Upper lobe of right lung (tissue), 1 donor: ENCODE results near the gene ADGRE1. TPM values are rescaled to one million over a fixed set of nuclear protein-coding genes. Genes with fewer than 3 reads are reported as not detected.

Source experiments
- ATAC-seq: fragments of 200-7000 bp; cut with Tn5 transposase; one replicate; pipeline ENCODE4 v1.9.1; 2020; ENCODE audit warnings: mild to moderate bottlenecking, moderate library complexity
- DNase-seq: peaks from one replicate; pipeline ENCODE4 v3.0.0-alpha.2; 2020
- H3K27ac ChIP-seq: fragments of 200-600 bp; one replicate; pipeline ENCODE4 v1.8.0; 2022
- H3K27me3 ChIP-seq: fragments of 200-600 bp; one replicate; pipeline ENCODE4 v1.8.0; 2022; ENCODE audit warnings: mild to moderate bottlenecking
- H3K36me3 ChIP-seq: fragments of 200-600 bp; one replicate; pipeline ENCODE4 v1.8.0; 2022
- H3K4me1 ChIP-seq: fragments of 200-600 bp; one replicate; pipeline ENCODE4 v1.8.0; 2022
- H3K4me3 ChIP-seq: fragments of 200-600 bp; one replicate; pipeline ENCODE4 v1.8.0; 2022; ENCODE audit warnings: mild to moderate bottlenecking
- H3K9me3 ChIP-seq: fragments of 200-600 bp; one replicate; pipeline ENCODE4 v1.8.0; 2022
- CTCF ChIP-seq: fragments of 200-600 bp; IDR thresholded peaks from one replicate; pipeline ENCODE4 v1.8.0; 2022; ENCODE audit warnings: antibody characterized with exemption
- intact Hi-C: fragments of 100-400 bp; cut with DNase I; formaldehyde crosslinking; loops from one replicate; pipeline ENCODE4 v1.11.0; 2022
- total RNA-seq: library from RNA; stranded (reverse); fragmentation: NEBNext Ultra II Directional; extraction: Animal tissue kit (Norgen Biotek cat#: 25700); gene quantifications from one replicate; pipeline ENCODE4 v1.2.1, GENCODE V29; 2021
- donor health status: DM: no; HTN: yes; CAD: no; lungs with severe emphysema.

Gene ADGRE1
- total RNA-seq, 1 donor from 2014 or later = 1.8 TPM

GRCh38 chr19:6958791-6959190 lies 71.4 kb downstream of the ADGRE1 start:
- DNase-seq = no peak
- Histone ChIP-seq H3K36me3 (no peaks in the 10 kb centered on the region), H3K27me3 (no peaks in the 10 kb centered on the region), H3K9me3 (no peaks in the 10 kb centered on the region), H3K27ac (no peak overlapping the region), H3K4me3 (no peak overlapping the region), H3K4me1 (no peaks in the 10 kb centered on the region)
- peak; percentile 83 for ATAC-seq
- intact Hi-C loops = no loop called here
- TF ChIP-seq CTCF = no peak

GRCh38 chr19:6963244-6963852 lies 76.0 kb downstream of the ADGRE1 start:
- no peak for TF ChIP-seq CTCF
- H3K36me3 ChIP-seq = no peaks in the 10 kb centered on the region
- no peak overlapping the region for H3K27ac ChIP-seq
- intact Hi-C loops = no loop called here
- ATAC-seq = no peak
- H3K27me3 ChIP-seq = no peaks in the 10 kb centered on the region
- H3K4me1 ChIP-seq = no peaks in the 10 kb centered on the region
- no peak overlapping the region for H3K4me3 ChIP-seq
- no peak for DNase-seq
- H3K9me3 ChIP-seq = no peaks in the 10 kb centered on the region

DNA sequence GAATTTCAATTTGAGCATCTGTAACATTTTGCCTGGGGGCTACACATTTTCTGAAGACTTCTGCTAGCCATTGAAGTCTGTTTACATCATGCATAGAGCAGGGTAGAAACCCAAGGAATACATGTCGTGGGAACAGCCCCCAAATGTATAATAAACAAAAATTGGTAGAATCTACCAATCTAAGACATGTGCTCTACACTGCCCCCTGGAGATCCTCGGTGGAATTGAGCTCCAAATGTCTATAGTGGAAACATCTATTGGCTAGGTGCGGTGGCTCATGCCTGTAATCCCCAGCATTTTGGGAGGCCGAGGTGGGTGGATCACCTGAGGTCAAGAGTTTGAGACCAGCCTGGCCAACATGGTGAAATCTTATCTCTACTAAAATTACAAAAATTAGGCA lies 76.6 kb downstream of the ADGRE1 start:
- no peak for DNase-seq
- H3K9me3 ChIP-seq = no peaks in the 10 kb centered on the region
- H3K4me1 ChIP-seq = no peaks in the 10 kb centered on the region
- peak; percentile 53 for TF ChIP-seq CTCF
- no peaks in the 10 kb centered on the region for H3K27me3 ChIP-seq
- H3K36me3 ChIP-seq = no peaks in the 10 kb centered on the region
- H3K27ac ChIP-seq = no peak overlapping the region
- no peak for ATAC-seq
- intact Hi-C loops = no loop called here
- H3K4me3 ChIP-seq = no peak overlapping the region

GRCh38 chr19:6967967-6968366 lies 80.6 kb downstream of the ADGRE1 start:
- ATAC-seq (peak; percentile 47), DNase-seq (no peak)
- Histone ChIP-seq H3K36me3 (no peaks in the 10 kb centered on the region), H3K4me3 (no peak overlapping the region), H3K4me1 (no peaks in the 10 kb centered on the region), H3K27ac (no peak overlapping the region), H3K9me3 (no peaks in the 10 kb centered on the region), H3K27me3 (no peaks in the 10 kb centered on the region)
- TF ChIP-seq CTCF = no peak
- intact Hi-C loops = no loop called here

GRCh38 chr19:6969490-6969889 lies 82.1 kb downstream of the ADGRE1 start:
- H3K9me3 ChIP-seq = no peaks in the 10 kb centered on the region
- no peak for TF ChIP-seq CTCF
- H3K4me3 ChIP-seq = no peak overlapping the region
- H3K36me3 ChIP-seq = no peaks in the 10 kb centered on the region
- intact Hi-C loops = no loop called here
- H3K27ac ChIP-seq = peak overlapping the region; percentile 47
- H3K27me3 ChIP-seq = no peaks in the 10 kb centered on the region
- ATAC-seq = no peak
- no peak for DNase-seq
- H3K4me1 ChIP-seq = no peaks in the 10 kb centered on the region

- TF ChIP-seq CTCF = no peak
- Histone ChIP-seq H3K4me1 (no peaks in the 10 kb centered on the region), H3K27ac (peak overlapping the region; percentile 47), H3K4me3 (no peak overlapping the region), H3K27me3 (no peaks in the 10 kb centered on the region), H3K36me3 (no peaks in the 10 kb centered on the region), H3K9me3 (no peaks in the 10 kb centered on the region)
- ATAC-seq = peak; percentile 34
- intact Hi-C loops = no loop called here
- DNase-seq = no peak
These were observed 82.6 kb downstream of the ADGRE1 start for GRCh38 chr19:6970021-6970420.
